HG02885 (cell line): ENCODE data around the gene JARID2.

Source experiments
- ATAC-seq: cut with Tn5 transposase; IDR thresholded peaks from one replicate; pipeline ENCODE4 v1.9.1; 2021; ENCODE audit warnings: mild to moderate bottlenecking; ENCODE audit not compliant: unreplicated experiment, poor library complexity

JARID2 gene

DNA sequence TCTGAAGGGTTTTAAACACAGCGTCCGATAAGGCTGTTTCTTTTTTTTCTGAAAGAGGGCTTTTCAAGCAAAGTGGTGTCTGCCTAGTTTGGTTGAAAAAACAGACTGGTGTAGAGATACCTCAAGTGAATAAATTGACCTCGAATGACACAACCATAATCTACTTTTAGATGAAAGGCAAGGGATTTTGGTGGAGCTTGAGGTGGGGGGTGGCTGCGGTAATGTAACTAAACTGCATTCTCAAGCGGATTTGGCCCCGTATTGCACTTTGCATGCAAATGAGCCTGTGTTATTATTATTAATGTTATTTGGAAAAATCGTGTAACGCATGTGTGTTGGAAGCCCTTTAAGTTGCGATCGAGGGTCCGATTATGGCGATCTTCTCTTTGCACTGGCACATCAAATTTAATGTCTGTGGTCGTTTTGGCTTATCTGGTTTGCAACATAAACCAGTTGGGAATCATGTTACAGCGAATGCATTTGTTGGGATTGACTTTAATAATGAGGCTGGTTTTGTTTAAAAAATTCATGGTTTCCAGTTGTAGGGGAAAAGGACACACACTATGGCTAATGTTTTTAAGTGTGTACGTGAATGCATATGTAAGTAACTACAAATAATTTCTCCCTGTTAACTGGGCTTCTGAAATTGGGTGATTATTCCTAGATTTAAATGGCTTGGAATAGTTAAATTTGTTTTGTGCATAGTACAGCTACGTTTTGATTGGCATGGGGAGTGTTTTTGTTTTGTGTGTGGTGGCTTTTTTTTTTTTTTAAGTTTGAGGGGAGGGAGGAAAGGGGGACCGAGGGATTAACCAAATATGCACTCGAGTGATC lies 1.0 kb downstream of the JARID2 start:
- ATAC-seq = no peak

DNA sequence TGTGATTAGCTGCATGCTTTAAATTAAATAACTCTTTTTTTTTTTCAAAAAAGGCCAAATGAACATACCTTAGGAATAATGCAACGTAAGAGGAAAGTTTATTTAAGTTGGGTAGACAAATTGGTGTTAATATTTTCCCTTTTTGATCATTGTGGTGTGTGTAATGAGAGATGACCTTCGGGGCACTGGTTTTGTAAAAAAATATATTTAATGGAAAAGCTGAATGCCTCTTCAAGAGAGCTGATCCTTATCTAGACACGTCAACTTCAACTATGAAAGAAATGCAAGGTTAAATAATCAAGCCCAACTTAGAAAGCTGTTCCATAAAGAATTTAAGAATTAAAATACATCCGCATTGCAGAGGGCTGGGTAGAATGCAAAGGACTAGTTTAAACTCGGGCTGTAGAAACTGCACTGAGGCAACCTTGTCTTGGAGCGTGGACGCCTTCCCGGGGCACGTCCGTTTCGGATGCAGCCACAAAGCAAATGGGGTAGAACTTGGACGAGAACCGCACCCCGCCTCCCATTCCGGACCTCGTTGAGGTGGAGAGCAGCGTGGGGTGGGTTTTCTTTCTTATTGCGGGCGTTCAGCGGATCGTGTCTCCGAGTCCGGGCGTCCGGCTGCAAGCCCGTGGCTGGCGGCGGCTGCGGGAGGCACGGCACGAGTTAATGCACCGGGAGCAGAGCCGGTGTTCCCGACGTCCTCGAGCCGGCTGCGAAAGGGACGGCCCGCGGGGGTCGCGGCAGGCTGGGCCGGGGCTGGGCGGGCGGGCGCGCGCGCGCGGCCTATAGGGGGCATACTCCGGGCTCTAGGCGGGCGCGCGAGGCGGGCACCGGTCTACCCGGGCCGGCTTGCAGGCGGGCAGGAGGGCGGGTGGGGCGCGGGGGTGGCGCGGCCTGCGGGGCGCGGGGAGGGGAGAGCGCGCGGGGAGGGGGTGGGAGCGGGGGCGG lies 1.9 kb downstream of the JARID2 start:
- peak; percentile 18 for ATAC-seq

DNA sequence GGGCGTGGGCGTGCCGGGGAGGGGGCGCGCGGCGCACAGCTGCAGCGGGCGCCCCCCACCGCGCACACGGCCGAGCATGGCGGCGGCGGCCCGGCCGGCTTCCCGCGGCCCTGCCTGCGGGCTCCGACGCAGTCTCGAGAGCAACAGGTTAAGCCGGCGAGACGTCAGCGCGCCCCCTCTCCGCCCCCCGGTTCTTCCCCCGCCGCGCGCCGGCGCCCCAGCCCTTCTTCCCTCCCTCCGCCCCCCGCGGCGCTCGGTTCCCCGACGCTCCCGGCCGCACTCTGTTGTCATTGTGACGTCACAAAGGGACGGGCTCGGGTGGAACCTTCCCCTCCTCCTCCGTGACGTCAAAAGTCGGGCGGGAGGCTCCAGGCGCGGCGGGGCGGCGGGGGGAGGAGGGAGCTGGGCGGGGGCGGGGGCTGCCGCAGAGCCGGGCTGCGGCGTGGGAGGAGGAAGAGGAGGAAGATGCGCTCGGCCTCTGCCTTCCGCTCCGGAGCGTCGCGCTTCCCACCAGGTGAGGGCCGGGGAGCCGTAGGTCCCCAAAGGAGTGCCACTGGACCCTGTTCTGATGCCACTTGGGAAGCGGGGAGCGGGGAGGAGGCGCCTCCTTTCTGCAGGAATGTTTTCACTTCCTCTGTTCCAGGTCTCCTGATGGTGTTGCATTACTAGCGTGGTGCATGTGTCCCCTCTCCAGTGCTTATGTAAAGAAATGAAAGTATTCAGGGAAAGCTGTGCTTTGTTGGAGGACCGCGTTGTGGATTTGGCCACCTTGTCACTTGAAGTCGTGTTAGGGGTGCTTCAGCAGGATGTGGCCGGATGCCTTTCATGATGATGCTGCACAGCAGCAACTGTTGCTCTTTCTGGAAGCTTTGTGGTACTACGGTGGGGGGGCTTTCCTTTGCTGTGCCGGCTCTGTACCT lies 2.8 kb downstream of the JARID2 start:
- peak; percentile 45 for ATAC-seq

DNA sequence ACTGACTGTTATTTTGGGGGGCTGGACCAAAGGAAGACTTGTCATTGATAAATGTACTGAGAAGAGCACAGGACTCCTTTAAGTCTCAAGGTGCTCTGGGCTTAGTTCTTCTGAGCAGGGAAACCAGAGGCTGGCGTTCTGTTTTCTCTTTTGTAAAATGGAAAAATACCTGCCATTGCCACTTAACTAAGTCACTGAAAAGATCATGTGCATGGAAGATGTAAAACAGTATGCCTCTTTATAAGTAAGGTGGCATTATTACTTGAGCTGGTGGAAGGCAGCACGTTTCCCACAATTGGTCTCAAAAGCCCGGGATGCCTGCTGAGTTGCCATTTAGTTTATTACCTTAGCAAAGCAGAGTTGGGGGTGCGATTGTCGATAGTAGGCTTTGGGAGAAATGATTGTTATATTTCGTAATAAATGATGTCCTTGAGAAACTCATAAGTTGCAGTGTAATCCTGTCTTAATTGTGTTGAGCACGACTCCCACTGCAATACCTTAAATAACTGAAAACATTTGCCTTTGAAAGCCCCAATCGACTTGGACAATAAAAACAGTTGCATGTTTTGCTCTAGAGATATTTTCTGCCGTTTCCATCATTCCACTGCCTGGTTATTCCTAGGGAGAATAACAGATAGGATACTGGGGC lies 3.6 kb downstream of the JARID2 start:
- no peak for ATAC-seq

DNA sequence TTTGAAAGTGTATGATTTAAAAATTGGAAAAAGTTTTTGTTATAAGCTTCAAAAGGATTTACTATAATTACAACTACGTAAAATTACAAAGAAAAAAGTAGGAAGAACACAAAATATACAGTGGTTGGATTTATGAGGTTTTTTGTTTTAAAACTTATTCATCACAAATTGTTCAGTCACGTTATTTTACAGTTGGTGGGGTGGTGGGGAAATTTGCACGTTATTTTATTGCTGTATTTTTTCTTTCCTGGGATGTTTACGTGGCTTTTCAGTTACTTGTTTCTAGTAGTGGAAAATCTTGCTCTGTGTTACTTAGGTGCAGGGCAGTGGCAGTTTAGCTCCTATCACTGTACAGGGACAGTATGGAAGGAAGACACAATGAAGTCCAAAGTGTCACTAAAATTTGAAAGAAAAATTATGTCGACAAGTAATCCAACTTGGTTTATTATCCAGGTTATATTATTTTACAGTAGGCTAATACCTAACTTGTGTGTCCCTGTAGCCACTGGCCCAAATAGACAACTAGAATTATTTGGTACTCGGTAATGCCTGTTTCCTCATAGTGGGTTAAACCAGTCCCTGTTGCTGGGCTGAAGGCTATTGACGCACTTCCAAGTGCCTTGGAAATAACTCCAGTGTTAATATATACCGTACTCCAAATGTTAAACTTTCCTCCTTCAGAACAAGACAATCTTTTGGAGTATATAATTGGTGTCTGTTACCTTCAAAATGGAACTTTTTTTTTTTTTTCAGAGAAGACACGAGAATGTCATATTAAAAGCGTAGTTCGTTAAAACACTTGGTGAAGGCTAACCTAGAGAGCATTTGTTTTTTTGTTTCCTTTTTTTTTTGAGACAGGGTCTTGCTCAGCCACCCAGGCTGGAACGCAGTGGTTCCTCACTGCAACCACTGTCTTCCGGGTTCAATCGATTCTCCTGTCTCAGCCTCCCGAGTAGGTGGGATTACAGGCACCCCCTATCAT lies 4.6 kb downstream of the JARID2 start:
- ATAC-seq = no peak

DNA sequence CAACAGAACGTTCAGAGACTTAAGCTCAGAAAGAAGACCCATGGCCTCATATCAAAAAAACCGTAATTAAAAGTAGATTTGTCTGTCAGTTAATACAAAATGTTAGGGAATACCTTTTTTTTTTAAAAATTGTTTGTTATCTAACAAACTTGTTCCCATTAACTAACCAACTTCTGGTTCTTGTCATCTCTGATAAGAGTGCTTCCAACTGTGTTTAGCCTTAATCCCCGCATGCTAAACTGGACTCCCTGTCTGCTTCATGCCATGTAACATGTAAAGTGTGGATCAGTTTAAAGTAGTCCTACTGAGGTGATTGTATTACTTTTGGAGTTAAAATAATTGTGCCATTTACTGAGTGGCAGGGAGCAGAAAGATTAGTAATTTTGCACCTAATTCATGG lies 6.3 kb downstream of the JARID2 start:
- no peak for ATAC-seq

DNA sequence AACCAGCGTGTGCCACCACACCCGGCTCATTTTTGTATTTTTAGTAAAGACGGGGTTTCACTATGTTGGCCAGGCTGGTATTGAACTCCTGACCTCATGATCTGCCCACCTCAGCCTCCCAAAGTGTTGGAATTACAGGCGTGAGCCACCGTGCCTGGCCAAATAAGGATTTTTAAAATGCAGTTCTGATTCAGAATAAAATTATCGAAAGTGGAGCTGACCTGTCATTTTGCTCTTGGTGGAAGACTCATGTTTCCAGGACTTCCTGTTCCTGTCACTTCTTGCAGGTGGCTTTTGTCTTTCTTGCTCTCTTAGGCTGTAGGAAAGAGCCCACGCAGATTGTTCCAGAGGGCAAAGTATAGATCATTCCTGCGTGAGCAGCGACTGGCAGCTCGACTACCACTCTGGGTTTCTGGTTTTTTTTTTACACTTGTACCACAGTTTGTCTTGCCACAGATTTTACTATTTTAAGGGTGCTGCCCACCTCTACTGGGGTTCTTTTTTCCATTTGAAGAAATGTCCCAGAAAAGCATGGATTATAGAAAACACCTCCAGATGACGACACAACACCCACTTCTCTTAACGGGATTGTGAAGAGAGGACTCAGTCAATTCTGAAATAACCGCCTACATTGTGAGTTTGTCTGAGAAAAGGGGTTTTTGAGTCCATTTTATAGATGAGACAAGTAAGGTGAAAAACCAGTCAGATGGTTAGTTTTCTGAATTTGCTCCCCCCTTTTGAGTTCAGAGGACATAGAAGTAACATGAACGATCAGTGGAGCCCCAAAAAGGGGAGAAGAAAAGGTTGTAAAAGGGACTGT lies 7.5 kb downstream of the JARID2 start:
- peak; percentile 18 for ATAC-seq

DNA sequence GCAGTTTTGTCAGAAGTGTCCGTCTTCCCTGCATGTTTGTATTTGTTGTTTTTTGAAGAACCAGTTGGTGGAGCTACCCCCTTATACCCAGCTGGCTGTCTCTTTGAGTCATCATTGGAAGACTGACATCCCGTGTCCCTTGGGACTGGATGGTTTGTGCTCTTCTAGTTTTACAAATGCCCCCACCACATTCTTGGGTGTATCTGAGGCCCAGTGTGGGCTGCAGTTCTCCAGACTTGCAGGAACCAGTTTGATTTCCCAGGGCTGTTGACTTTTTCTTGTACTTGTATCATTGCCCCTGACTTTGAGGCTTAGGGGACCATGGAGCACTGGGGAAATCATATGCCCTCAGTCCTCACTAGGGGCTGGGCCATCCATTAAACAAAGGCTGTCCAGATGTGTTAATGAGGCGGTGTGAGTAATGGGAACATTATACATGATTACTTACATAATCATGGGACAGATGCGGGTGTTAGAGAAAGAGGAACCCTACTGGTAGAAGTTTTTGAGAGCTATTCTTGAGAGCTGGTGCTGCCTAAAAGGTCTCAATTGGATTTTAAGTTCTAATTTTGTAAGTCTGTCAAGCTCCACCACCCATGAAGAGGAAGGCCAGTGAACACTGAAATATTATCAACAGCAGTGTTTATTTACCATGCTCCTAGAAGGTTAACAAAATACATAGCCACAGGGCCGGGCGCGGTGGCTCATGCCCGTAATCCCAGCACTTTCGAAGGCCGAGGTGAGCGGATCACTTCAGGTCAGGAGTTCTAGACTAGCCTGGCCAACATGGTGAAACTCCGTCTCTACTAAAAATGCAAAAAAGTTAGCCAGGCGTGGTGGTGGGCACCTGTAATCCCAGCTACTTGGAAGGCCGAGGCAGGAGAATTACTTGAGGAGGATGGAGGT lies 8.5 kb downstream of the JARID2 start:
- ATAC-seq = peak; percentile 44

DNA sequence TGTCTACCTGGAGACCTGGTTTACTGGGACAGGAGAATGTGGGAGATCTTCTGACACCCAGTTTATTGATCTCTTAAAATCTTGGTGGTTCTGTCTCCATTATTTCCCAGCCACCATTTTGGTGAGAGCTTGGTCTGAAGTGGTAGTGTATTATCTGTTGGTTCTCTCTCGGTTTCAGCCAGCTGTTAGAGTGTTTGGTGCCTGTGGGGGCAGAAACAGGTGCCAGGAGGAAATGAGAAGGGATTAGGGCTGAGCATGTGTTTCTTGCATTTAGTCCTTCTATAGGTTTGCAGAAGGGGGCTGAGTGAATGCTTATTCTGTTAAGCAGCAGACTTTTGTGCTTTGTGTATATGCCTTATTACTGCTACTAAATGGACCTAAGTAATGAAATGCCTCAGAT lies 9.6 kb downstream of the JARID2 start:
- peak; percentile 49 for ATAC-seq

DNA sequence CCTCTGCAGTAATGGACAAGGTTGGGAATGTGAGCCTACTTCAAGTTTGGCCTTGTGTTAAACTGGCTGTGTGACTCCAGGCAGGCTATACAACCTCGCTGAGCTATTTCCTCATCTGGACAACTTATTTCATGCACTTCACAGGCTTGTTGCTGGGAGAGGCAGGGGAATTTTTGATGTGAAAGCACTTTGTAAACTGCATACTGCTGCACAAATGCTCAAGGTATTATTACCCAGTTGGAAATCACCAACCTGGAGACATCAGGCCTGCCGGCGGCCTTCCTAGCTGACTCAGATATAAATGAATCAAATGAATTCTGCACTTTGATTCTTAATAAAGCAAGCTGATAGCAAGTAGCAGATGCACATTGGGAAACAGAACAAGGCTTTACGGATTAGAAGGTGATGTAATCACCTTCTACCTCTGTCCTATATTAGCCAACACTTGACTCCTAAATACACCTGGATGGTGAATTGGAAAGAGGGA lies 10.1 kb downstream of the JARID2 start:
- no peak for ATAC-seq

DNA sequence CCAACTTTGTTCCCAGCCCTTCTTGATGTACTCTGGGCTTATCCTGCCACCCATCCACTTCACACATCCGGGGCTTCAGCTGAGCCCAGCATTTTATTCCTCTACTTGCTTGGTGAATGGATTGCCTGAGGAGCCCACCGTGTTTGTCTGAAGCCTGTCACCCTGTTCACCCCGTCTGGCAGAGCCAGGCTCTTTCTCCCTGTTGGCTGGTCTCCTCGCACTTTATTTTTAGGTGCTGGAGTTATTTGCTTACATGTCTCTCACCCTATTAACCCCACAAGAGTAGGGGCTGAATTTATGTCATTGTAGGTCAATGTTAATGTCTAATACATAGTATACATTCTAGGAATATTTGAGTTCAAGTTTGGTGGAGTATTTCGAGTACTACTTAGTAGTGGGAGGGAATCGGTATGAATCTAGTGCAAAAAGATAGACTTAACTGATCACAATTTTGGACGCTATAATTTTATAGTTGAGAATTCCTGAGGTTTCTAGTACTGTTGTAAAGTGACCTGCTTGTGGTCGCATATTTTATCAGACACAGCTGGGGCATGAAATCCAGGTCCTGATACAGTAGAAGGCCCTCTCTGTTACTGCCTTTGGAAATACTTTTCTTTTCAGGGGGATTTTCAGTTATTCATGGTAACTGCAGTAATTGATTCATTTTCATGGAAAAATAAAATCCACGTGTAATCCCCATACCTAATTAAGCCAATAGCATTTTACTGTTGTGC lies 10.8 kb downstream of the JARID2 start:
- ATAC-seq = no peak

DNA sequence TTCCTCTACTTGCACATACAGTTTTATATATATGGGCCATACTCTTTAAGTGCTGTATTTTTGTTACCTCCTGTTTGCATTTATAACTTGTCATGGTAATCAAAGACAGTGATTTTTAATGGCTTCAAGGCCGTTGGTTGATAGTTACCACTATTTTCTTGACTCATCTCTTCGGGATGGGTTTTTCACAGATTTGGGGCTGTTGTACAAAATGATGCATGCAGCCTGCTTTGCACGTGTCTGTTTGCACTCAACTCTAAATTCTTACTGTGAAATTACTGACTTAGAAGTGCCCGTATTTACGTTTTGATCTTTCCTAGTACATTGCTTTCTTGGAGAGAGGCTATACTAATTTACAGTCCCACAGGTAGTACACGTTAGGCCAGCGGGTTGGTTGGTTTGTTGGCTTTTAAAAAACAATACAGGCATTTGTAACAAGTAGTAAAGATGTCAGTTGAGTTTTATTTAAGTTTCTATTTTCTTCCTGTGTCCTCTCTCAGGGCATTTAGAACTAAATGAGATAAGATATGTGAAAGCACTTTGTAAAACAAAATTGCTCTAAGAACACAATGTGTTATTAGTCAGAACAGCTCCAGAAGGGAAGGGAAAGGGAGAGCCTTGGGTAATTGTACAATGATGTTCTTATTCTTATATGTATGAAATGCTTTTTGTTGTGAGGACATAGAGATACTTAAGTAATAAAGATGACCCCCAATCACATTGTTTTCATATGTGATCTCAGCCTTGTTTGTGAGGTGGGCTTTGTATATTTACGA lies 11.7 kb downstream of the JARID2 start:
- ATAC-seq = no peak

DNA sequence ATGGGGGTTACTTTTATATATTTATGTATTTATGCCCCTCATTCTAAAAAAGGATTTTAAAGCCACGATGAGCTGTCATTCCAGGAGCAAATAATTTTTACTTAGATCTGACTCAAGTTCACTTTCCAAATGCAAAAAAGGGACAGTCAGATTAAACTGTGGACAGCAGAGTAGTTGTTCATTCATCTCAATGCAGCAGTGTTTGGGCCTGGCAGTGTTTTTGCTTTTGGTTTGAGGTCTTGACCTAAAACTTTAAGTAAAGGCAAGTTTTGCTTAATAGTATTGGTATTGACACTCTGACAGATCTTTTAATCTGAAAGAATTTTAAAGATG lies 13.9 kb downstream of the JARID2 start:
- no peak for ATAC-seq

DNA sequence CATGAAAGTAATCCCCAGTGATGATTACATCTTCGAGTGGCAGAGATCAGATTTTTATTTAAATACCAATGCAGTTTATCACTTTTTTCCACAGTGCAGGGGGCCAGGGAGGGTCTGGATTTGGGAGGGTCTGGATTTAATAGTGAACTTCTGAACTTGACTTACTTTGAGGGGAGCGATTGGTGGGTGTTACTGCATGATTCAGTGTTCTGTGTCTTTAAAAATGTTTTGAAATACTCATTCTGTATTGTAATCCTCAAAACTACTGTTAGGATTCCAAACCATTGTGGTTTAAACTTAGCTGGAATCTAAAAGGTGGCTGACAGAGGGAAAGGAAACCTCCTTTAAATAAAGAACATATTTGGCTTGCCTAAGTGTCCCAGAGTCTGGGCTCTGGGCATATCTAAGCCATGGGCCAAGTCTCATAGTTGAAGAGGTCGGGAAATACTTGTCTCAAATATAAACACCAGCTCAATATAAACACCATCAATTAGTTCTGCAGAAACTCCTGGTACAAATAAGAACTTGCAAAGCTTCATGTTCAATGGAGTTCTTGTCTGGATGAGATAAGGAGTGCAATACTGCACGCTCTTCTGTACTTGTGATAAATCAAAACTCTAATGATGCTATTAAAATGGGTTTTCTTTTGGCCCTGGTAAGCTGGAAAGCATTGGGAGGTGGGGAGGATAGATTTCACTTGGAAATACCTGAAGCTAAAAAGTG lies 14.4 kb downstream of the JARID2 start:
- no peak for ATAC-seq
